Cardiac fibroblast (primary cell): ENCODE measurements around the gene ZNF532.

Experiments
- DNase-seq, 2 donors: peaks; one replicate each; pipeline versions ENCODE4 v3.0.0 to v3.0.0-alpha.2; 2010; ENCODE audit warnings: low read depth in 2 of 2
- H3K4me3 ChIP-seq, 2 donors: replicated peaks in 1 of 2; 1 replicate in 1 of 2; 2 replicates in 1 of 2; pipeline ENCODE4 v1.5.1; 2011; ENCODE audit warnings: low read depth in 2 of 2, low read length in 2 of 2, mild to moderate bottlenecking in 2 of 2, moderate library complexity in 1 of 2
- TF ChIP-seq, protein P1 (sequence below): IDR thresholded peaks from one replicate; pipeline ENCODE4 v1.5.1; 2011; ENCODE audit warnings: low read depth, mild to moderate bottlenecking, low read length, inconsistent platforms

Gene ZNF532

GRCh38 chr18:59001166-59001565 lies 136.5 kb downstream of the ZNF532 start:
- TF ChIP-seq, protein P1, sequence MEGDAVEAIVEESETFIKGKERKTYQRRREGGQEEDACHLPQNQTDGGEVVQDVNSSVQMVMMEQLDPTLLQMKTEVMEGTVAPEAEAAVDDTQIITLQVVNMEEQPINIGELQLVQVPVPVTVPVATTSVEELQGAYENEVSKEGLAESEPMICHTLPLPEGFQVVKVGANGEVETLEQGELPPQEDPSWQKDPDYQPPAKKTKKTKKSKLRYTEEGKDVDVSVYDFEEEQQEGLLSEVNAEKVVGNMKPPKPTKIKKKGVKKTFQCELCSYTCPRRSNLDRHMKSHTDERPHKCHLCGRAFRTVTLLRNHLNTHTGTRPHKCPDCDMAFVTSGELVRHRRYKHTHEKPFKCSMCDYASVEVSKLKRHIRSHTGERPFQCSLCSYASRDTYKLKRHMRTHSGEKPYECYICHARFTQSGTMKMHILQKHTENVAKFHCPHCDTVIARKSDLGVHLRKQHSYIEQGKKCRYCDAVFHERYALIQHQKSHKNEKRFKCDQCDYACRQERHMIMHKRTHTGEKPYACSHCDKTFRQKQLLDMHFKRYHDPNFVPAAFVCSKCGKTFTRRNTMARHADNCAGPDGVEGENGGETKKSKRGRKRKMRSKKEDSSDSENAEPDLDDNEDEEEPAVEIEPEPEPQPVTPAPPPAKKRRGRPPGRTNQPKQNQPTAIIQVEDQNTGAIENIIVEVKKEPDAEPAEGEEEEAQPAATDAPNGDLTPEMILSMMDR = no peak
- H3K4me3 ChIP-seq = no peak overlapping the region

GRCh38 chr18:59001721-59002120 lies 137.0 kb downstream of the ZNF532 start:
- H3K4me3 ChIP-seq = no peak overlapping the region
- no peak for DNase-seq
- TF ChIP-seq, protein P1 = no peak

More at GRCh38 chr18:59001166-59001565, 136.5 kb downstream of the ZNF532 start:
- DNase-seq = no peak

DNA sequence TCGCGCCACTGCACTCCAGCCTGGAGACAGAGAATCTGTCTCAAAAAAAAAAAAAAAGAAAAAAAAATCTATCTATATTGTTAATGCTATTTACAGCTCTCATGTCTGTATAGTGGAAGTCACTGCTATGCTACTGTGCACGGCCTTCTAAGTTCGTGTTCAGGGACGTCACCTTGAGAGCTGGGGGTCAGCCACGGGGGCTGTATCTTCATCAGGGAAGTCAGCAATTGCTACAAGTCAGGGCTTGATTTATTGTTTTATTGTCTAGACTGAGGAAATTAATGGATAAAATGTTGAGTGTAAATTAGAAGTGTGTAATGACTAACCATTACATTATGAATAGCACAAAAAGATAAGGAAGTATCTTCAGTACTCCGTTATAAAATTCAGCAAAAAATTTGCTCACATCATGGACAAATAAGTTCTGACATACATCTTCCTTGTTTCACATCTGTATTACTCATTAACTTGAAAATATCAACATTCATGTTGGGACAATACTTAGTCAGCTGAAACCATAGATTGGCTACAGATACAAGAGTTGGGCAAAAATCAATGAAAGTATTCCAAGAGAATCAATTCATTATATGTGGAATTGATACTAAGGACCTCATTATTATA lies 138.4 kb downstream of the ZNF532 start:
- no peak for DNase-seq
- TF ChIP-seq, protein P1 = no peak
- H3K4me3 ChIP-seq = no peak overlapping the region

DNA sequence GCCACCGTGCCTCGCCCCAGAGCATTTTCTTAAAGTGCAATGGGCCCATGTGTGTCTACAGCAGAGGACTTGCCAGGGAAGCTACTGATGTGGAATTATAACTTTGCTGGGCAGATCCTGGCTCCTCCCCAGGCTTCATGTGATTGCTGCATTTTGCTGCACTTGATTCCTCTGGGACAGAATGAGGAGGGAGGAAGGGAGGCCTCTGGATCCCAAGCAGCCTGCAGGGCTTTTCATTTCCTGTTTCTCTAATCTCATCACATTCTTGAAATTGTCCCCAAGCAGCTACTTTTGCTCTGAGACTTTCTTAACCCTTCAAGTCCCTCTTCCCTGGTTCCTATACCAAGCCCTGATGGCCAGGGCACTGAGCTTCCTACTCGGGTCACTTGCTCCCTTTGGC lies 140.6 kb downstream of the ZNF532 start:
- TF ChIP-seq, protein P1 = no peak
- no peak overlapping the region for H3K4me3 ChIP-seq
- DNase-seq = peak; percentile 82 to 95

DNA sequence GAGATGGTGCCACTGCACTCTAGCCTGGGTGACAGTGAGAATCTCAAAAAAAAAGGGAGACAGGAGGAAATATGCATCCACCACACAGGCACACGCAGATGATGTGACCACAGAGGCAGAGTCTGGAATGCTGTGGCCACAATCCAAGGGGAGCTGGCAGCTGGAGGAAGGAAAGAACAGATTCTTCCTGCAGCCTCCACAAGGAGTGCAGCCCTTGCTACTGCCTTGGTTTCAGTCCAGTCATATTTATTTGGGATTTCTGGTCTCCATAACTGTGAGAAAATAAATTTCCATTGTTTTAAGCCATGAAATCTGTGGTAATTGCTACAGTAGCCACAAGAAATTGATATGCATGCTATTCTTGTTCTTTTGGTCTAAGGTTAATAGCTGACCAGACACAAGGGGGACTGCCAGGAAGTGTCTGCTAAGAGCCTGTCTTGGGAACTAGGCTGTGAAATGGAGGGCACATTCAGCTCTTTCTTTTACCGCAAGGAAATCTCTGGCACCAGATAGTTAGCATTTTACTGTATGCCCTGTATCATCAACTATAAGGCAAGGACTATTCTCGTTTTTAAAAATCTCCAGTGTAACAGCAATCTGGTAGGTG lies 141.9 kb downstream of the ZNF532 start:
- peak; percentile 53 to 88 for DNase-seq

DNA sequence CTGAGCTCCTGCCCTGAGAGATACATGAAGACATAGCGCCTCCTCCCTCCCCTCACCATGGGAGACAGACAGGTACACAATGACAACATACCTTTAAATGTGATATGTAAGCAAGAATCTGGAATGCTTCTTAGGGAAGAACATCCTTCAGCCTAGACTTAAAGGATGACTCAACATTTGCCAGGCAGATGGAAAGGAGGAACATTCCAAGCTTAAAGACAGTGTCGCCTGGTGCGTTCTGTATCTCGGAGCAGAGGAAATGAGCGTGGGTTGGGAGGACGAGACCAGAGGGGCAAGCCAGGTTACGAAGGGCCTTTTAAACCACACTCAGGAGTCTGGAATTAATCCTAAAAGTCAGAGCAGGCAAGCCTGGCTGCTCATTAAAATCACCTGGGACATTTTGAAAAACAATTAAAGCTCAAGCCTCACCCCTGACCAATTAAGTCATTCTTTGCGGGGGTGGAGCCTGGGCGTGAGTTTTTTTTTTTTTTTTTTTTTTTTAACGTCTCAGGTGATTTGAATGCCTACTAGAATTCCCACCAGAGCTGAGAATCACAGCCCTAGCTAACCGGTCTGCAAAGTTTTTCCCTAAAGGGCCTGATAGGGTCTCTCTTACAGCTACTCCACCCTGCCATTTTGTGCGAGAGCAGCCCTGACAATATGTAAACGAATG lies 143.8 kb downstream of the ZNF532 start:
- DNase-seq = peak; percentile 75 to 78

More for the DNA sequence above, 141.9 kb downstream of the ZNF532 start:
- TF ChIP-seq, protein P1 = no peak
- no peak overlapping the region for H3K4me3 ChIP-seq

More for the DNA sequence above, 143.8 kb downstream of the ZNF532 start:
- H3K4me3 ChIP-seq = no peak overlapping the region
- TF ChIP-seq, protein P1 = no peak
